GM19455 (cell line): ENCODE measurements around the gene SMPD3.
A peak's percentile ranks its signal among the peaks of the same experiment; 100 is the strongest.

Experiments
- ATAC-seq: cut with Tn5 transposase; IDR thresholded peaks from one replicate; pipeline ENCODE4 v1.9.1; 2021; ENCODE audit not compliant: unreplicated experiment

SMPD3 gene

DNA sequence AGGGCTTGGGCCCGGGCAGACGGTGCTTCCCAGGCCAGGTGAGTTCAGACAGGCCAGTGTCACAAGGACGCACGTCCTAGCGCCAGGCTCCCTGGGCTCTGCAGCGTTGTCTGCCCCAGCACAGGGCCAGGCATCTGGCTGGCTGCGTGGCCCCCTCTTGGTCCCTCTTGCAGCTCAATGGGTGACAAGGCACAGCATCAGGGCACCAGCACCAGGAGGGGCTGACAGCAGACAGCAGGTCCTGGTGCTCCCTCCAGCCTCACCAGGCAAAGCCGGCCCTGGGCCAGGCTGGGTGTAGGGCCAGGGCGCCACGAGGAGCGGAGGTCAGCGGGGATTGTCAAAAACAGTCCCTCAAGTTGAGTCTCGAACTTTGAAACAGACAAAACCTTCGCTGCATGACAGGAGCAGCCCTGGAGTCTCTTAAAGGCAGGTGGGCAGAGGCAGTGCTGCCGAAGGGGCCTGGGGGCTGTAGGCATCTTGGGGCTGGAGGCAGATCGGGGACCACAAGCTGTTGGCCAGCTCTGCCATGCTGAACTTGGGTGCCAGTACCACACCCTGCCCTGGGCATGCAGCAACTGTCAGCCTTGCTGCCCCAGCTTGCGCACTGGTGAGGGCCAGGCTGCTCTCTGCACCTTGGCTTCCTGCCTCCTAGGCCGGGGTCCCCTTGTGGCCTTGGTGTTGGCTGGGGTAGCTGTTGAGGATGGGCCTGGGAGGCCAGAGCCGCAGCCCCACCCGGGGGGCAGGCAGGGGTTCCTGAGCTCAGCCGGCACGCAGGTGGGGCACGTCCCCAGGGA, 88.7 kb downstream of the SMPD3 start:
- no peak for ATAC-seq

DNA sequence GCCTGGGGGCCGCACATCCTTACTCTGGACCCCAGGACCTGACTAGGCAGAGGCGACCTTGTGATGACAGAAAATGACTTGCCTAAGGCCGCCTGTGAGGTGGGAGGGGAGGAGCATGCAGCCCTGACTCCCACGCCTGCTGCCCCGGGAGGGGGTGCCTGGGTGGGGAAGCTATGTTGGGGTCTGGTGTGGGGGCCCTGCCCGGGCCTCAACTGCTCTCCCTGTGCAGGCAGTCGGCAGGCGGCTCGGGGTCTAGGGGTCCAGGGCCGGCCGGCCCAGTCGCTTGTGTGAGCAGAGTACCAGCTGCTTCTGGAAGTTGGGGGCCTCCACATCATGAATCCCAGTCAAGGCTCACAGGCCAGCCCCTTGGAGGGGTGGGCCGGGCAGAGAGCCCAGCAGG, 89.4 kb downstream of the SMPD3 start:
- no peak for ATAC-seq

DNA sequence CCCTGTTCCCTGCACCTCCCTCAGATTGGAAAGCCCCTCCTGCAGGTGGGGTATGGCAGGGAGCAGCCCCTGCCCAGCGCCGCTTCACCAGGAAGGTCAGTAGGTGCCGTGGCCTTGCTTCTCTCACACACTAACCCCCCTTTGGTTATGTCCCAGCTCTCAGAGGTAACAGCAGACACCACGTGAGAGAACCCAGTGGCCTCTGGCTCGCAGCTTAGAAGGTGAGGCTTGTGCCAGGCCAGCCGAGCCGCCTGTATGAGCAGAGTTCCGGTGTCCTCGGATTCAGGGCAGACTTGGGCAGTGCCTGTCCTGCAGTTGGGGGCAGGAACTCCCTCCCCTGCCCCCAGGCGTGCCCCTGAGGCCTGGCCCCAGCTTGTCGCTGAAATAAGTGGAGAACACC, 90.4 kb downstream of the SMPD3 start:
- ATAC-seq: no peak

DNA sequence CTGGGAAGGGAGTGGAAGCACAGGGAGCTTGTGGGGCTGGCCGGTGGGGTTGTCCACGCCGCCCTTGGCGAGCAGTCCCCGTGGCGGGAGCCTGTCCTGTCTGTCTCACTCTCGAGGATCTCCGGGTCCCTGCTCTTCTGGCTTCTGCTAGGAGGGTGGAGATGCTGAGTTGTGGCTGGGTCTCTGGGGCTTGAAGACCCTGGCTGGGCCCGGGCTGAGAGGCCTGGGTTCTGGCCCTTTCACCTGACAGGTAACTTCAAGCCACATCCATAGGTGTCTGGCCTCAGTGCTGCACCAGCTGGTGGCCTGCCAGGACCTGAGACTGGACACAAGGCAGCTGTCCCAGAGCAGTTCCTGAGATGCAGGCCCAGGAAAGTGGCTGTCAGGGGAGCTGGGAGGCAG, 90.8 kb downstream of the SMPD3 start:
- no peak for ATAC-seq

DNA sequence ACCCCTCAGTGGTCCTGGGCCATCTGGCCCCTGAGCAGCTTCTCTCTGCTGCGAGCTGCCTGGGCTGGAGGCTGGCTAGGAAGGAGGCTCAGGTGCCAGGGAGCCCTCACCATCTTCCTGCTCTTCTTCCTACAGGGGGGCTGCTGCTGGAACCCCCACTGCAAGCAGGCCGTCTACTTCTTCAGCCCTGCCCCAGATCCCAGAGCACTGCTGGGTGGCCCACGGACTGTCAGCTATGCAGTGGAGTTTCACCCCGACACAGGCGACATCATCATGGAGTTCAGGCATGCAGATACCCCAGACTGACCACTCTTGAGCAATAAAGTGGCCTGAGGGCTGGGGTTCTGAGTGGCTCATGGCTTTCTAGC, 91.4 kb downstream of the SMPD3 start:
- ATAC-seq: no peak

DNA sequence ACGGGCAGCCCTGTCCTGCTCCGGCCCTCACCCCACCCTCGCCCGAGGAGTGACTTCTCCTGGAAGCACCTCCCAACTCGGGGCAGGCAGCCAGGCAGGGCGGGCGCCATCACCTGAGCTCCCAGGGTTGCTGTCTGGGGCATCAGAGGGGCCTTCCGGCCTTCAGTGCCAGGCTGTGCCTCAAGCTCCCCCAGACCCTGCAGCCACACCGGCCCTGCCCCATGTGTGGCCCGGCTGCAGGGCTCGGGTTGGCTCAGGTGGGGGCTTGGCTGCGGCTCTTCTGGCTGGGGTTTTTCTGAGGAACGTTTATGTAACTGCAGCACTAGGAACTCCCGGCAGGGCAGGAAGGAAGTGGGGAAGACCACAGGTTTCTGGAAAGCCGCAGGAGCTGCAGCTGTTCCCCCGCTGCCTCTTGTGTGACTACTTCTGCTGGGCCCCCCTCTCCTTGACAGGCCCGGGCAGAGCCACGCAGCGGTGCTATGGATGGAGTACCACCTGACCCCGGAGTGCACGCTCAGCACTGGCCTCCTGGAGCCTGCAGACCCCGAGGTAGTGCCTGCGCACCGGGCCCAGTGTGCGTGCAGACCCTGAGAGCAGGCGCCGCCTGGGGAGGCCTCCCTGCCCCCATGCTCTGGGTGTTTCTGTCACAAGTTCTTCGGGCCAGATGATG, 91.9 kb downstream of the SMPD3 start:
- ATAC-seq: peak; percentile 83

DNA sequence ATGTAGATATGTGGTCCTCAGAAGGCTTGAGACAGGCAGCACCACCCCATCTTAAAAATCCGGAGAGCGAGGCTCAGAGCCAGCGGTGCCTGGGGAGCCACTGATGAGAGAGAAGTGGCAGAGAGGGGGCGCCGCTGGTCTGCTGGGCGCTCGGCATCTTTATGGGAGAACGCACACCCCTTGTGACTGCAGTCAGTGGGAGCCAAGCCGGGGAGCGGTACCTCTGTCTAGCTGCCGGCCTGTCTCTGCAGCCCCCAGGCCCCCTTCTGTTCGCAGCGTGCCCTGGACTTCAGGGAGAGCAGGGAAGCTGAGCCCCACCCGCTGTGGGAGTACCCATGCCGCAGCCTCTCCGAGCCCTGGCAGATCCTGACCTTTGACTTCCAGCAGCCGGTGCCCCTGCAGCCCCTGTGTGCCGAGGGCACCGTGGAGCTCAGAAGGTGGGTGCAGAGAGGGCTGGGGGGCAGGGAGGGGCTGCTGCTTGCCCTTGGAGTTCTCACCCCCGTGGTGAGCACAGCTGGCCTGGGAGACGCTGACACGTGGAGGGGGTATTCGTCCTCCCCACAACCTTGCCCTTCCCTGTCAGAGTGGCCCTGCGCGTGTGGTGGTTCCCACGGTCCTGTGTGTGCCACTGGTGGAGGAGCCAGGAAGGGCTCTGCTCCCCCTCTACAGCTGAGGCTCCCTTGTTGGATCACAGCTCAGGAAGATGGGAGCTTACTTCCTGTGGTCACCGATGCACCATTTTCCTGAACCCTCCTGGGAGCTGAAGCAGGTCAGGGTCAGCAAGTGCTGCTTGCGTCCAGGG, 92.7 kb downstream of the SMPD3 start:
- no peak for ATAC-seq

DNA sequence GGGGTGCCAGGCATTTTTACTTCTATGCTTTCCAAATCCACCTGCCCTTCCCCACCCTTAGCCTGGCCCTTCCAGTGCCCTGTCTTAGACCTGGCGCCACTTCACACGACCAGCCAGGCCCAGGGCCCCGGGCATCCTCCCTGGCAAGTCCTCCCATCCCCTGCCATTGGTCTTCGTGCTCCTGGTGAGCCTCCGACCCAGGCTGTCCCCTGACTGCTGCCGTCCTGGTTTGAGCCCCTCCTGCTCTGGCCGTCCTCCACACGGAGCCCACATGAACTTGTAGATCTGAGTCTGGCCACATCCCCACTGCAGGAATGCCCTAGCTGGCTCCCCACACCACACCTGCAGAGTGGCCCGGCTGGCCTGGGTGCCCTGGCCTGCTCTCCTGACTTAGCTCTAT, 93.5 kb downstream of the SMPD3 start:
- ATAC-seq: no peak

DNA sequence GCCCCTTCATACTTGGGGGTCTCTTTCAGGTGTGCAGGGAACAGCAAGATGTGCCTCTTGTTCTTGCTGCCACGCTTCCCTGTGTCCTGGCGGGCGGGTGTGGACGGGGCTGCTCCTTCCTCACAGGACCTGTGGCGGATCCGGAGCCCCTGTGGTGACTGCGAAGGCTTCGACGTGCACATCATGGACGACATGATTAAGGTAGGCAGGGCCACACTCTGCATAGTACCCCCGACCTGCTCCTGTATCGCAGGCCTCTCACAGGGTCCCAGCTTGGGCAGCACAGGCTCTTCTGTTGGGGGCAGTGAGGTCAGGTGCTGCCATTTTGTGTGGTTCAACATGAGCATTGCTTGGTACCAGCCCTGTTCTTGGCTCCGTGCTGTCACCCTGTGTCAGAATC, 94.9 kb downstream of the SMPD3 start:
- no peak for ATAC-seq

DNA sequence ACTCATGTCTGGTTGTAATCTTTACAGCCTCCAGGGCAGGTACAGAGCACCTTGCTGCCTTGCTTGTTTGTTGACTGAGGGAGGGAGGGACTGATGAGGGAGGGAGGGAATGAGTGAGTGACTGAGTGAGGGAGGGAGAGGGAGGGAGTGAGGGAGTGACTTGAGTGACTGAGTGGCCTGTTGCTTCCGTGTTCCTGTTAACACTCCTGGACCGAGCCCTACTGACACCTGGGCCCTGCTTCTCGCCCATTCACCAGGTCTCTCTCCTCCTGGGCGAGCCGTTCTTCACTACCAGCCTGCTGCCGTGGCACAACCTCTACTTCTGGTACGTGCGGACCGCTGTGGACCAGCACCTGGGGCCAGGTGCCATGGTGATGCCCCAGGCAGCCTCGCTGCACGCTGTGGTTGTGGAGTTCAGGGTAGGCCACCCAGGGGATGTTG, 96.3 kb downstream of the SMPD3 start:
- no peak for ATAC-seq

DNA sequence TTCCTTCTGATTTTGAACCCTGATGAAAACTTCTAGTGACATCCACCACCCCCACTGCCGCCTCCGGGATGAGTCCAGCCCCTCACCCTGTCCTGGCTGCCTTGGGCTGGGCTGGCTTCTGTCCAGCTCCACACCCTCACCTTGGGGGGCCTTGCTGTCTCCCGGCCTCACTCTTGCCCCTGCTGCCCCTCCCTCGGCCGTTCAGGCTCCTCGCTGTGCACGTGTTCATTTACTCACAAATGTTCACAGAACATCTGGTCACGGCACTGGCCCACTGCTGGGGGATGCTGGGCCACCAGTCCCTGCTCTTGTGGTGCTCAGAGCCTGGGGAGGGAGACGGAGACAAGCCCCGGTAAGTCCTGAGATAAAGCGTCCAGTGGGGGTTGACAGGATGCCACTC, 96.8 kb downstream of the SMPD3 start:
- no peak for ATAC-seq

DNA sequence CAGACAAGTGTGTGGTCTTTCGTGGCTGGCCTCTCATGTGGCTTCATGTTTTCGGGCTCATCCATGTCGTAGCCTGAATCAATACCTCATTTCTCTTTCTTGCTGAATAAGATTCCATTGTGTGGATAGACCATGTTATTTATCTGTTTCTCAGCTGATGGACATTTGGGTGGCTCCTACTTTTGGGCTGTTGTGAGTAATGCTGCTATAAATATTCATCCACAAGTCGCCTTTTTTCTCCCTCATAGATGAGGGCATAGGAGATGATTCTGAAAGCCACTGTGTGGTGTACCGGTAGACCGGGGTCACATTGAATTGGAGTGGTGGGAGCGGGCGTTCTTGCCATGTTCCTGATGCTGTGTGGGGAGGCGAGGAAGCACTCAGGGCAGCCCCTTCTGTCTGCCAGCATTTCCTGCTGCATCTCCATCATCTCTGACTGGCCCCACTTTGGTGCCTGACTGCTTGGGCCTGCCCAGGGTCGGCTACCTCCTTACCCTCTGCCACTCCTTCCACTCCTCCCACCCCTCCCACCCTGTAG, 97.4 kb downstream of the SMPD3 start:
- no peak for ATAC-seq

DNA sequence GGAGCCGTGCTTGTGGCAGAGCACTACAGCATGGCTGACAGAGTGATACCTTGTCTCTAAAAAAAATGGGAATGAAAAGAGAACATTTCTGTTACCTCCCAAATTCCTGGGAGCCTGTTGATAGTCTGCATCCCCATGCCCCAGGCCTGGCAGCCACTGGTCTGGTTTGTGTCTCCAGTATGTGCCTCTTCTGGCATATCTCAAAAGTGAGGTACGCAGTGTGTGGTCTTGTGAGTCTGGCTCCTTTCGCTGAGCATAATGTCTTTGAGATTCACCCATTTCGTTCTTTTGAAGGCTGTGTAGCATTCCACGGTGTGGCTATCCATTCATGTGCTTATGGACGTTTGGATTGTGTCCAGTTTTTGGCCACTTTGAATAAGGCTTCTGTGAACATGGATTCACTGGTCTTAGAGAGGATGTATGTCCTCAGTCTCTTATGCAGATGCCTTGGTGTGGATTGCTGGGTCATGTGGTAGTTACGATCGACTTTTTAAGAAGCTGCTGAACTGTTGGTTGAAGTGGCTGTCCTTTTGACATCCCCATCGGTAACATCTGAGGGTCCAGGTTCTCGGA, 98.4 kb downstream of the SMPD3 start:
- ATAC-seq: no peak

DNA sequence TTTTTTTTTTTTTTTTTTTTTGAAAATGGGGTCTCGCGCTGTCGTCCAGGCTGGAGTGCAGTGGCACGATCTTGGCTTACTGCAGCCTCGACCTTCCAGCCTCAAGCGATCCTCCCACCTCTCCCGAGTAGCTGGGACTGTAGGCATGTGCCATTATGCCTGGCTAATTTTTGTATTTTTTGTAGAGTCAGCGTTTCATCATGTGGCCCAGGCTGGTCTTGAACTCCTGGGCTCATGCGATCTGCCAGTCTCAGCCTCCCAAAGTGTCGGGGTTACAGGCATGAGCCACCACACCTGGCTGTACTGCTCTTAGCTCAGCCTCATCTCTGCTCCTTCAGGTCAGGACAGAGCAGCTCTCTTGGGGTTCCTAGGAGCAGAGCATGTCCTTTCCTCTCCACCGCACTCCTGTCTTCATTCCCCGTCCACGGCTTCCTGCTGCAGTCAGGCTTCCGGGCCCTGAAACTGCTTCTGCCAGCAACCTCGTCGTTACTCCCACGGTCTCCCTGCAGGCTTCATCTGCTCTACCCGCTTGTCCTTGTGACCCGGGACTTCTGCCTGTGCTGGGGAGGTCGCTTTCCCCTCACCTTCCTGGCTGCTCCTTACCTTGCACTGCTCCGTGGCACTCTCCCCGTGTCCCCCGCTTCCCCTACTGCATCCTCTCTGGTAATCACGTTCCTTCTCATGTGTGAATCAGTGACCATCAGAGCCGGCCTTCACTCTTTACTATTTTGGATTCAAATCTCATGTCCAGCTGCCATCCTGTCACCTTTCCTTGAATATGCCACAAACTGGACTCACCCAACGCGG, 99.5 kb downstream of the SMPD3 start:
- ATAC-seq: no peak

DNA sequence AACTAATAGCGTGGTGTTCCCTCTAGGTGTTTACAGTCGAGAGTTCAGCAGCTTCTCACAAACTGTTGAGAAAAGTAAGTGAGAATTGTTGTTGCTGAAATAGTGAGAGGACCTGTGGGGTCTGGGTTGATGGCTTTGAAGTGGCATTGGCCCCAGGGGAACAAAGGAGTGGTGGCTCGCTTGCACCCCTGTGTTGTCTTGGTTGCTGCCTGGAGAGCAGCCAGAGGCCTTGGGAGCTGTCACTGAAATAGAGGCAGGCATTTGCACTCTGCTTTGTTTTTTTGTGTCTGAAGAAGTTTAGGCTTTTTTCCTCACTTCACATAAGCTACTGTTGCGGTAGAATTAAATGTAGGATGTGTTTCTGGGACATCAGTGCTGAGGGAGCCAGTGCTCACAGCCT, 100.7 kb downstream of the SMPD3 start:
- ATAC-seq: no peak

DNA sequence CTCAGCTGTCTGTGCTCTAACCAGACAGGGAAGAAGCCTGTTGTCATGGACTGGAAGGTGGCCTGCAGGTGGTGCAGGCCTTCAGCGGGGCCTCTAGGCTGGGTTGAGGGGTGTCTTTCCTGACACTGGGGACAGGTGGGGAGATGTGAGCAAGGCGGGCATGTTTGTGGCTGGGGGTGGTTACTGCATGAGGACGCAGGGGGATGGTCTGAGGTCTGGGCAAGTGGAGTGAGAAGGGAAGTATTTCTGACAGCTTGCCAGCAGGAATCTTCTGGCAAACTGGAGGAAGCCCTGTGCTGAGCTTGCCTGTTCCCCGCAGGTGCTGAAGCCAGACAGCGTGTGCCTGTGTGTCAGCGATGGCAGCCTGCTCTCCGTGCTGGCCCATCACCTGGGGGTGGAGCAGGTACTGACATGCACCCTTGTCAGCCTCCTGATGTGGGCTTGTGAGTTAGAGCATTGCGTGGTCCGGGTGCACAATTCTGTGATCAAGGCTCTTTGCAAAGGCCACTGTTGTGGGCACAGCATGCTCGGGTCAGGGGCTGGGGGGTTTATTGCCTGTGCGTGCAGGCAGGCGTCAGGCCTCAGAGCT, 101.3 kb downstream of the SMPD3 start:
- no peak for ATAC-seq

DNA sequence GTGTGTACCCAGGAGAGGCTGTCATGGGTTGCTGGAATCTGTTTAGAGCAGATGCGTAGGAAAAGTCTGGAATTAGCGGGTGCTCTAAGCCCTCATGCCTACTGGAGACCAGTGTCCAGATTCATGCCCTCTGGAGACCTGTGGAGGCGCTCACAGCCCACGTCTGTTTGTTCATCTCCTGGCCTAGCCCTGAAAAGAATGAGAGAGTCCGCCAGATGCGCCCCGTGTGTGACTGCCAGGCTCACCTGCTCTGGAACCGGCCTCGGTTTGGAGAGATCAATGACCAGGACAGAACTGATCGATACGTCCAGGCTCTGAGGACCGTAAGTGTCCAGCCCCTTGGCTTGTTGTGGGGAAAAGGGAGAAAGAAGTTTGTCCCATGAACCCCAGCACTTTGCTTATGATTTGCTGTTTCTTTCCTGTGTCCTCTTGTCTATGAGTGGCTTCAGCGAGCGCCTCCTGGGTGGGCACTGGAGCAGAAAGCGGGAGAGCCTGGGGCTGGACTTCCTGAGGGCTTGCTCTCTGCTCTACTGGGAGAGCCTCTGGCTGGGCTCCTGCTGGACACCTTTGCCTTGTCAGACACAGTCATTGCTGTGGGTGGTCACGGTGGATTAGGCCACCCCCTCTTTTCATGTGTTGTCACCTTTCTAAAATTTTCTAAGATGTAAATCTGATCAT, 102.2 kb downstream of the SMPD3 start:
- ATAC-seq: no peak

DNA sequence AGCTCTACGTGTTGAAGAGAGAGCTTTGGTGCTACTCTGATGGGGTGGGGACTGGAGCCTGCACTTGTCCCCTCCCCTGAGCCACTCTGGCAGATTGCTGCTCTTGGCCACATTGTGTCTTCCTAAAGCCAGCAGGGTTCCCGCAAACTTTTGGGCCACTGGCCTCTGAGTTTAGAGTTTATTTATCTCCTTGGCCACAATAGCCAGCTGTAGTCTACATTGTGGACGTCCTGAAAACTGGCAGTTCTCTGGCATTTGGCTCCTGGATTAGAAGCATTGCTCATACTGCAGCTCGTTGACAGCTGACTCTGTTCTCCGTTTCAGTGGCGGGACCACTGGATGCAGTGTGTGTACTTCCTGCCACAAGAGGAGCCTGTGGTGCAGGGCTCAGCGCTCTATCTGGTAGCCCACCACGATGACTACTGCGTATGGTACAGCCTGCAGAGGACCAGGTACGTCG, 102.9 kb downstream of the SMPD3 start:
- ATAC-seq: no peak

DNA sequence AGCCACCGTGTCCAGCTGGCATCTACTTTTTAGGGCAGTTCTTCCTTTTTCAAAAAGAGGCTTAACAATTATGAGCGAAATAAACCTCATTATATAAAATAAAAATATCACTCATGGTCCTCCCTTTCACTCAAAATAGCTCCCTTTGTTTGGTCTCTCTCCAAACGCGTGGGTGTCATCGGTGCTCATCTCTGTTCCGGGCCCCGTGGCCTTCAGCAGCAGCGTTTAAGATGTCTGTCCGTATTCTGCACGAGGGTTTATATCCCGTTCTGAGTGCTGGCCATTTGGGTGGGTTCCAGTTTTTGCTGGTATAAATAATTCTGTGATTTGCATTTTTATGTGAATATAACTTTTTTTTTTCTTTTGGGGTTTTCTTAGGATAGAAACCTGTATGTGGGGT, 104.1 kb downstream of the SMPD3 start:
- no peak for ATAC-seq
